ENCODE measurements around the gene AMT.
A peak's percentile ranks its signal among the peaks of the same experiment; 100 is the strongest.

AMT gene

GRCh38 chr3:49411535-49411967, 10.7 kb downstream of the AMT start:
- H2AK5ac ChIP-seq (ENCODE audit: low read depth, low read length) = peak overlapping the region; percentile 90

DNA sequence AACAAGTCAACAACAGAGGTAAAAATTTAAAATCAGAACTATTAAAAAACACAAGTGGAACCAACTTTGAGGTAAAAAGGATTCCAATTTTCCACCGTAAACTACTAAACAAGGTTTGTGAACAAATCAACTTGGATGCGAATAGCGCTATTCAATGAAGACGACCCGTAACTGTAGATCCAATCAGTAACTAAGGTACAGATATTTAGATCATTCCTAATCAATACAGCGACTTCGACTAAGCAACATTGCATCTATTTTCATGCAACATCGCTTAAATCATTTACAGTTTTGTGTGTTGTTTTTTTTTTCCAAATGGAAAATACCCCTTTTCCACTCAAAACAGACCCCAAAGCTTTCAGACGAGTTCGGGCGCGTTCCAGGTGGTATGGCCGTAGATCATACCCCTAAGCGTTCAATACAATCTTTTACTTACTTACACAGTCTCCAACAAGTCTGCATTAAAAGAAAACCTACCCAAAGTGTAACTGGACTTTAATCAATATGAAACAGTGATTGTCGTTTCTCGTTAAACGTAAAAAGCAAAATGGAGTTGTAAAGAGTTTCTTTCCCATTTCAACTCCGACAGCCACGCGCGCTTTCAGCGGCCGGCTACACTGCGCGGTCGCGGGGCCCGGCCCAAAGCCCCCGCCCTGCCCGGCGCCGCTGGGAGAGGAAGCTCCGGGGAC, 11.3 kb downstream of the AMT start:
- Histone ChIP-seq H3K36me3 (replicated peaks in 1 of 2; ENCODE audit: control insufficient read depth in 2 of 2, insufficient read depth in 2 of 2, low read length in 2 of 2) (peaks cover 0 to 17% of the 10 kb centered on the region in 2 donors), H2AFZ (ENCODE audit: low read length) (peak overlapping the region; percentile 88), H2BK12ac (ENCODE audit: low read length) (no peak overlapping the region), H3K9me3 (replicated peaks in 1 of 2; ENCODE audit: control insufficient read depth in 2 of 2, insufficient read depth in 1 of 2, low read depth in 1 of 2, low read length in 2 of 2) (no peaks in the 10 kb centered on the region), H3K23ac (ENCODE audit: low read depth, low read length, poor library complexity) (peak overlapping the region; percentile 97), H3K9ac (ENCODE audit: low read depth, low read length, poor library complexity) (peak overlapping the region; percentile 97), H3K4me2 (ENCODE audit: insufficient read depth, low read length, poor library complexity, severe bottlenecking) (peak overlapping the region; percentile 42), H2BK120ac (ENCODE audit: low read depth, low read length) (no peak overlapping the region), H3K18ac (ENCODE audit: low read length) (peak overlapping the region; percentile 99), H3K4me3 (ENCODE audit: low read length in 2 of 2) (peak overlapping the region; percentile 58 to 88), H3K14ac (ENCODE audit: low read length) (no peak overlapping the region), H2BK5ac (ENCODE audit: low read length) (peak overlapping the region; percentile 92), H3K4me1 (ENCODE audit: control insufficient read depth in 2 of 2, insufficient read depth in 1 of 2, low read depth in 1 of 2, low read length in 2 of 2) (peaks cover 10 to 11% of the 10 kb centered on the region in 2 donors), H4K8ac (ENCODE audit: low read depth, low read length) (no peak overlapping the region), H3K4ac (ENCODE audit: low read length) (no peak overlapping the region), H3K27me3 (ENCODE audit: control insufficient read depth in 3 of 3, insufficient read depth in 3 of 3, low read depth in 1 of 3, low read length in 3 of 3) (no peaks in the 10 kb centered on the region), H4K91ac (ENCODE audit: low read depth, low read length, poor library complexity) (no peak overlapping the region), H3K79me1 (ENCODE audit: low read depth, low read length) (peaks cover 5% of the 10 kb centered on the region), H2AK5ac (ENCODE audit: low read depth, low read length) (peak overlapping the region; percentile 90), H2BK15ac (ENCODE audit: low read length) (no peak overlapping the region), H3K27ac (replicated peaks; ENCODE audit: low read length) (peak overlapping the region; percentile 98)
- DNase-seq (ENCODE audit: low spot score) = no peak
- WGBS, 2 donors (ENCODE audit: extremely low coverage in 2 of 2, insufficient read length in 2 of 2, insufficient replicate concordance in 1 of 2) = no CpG with 5 or more reads among the region's 33 CpGs

More at GRCh38 chr3:49411535-49411967, 10.7 kb downstream of the AMT start:
- Histone ChIP-seq H2BK120ac (ENCODE audit: low read depth, low read length) (no peak overlapping the region), H2BK15ac (ENCODE audit: low read length) (no peak overlapping the region), H3K23ac (ENCODE audit: low read depth, low read length, poor library complexity) (peak overlapping the region; percentile 97), H3K27ac (replicated peaks; ENCODE audit: low read length) (peak overlapping the region; percentile 98), H3K18ac (ENCODE audit: low read length) (peak overlapping the region; percentile 99), H2AFZ (ENCODE audit: low read length) (peak overlapping the region; percentile 88), H3K14ac (ENCODE audit: low read length) (no peak overlapping the region), H4K91ac (ENCODE audit: low read depth, low read length, poor library complexity) (no peak overlapping the region), H3K36me3 (replicated peaks in 1 of 2; ENCODE audit: control insufficient read depth in 2 of 2, insufficient read depth in 2 of 2, low read length in 2 of 2) (peaks cover 0 to 21% of the 10 kb centered on the region in 2 donors), H3K4ac (ENCODE audit: low read length) (no peak overlapping the region), H2BK12ac (ENCODE audit: low read length) (no peak overlapping the region), H3K4me3 (ENCODE audit: low read length in 2 of 2) (peak overlapping the region; percentile 58 to 88), H3K4me1 (ENCODE audit: control insufficient read depth in 2 of 2, insufficient read depth in 1 of 2, low read depth in 1 of 2, low read length in 2 of 2) (peaks cover 10 to 11% of the 10 kb centered on the region in 2 donors), H3K9ac (ENCODE audit: low read depth, low read length, poor library complexity) (peak overlapping the region; percentile 97), H3K79me1 (ENCODE audit: low read depth, low read length) (peaks cover 5% of the 10 kb centered on the region), H3K27me3 (ENCODE audit: control insufficient read depth in 3 of 3, insufficient read depth in 3 of 3, low read depth in 1 of 3, low read length in 3 of 3) (no peaks in the 10 kb centered on the region), H4K8ac (ENCODE audit: low read depth, low read length) (no peak overlapping the region), H2BK5ac (ENCODE audit: low read length) (peak overlapping the region; percentile 92), H3K4me2 (ENCODE audit: insufficient read depth, low read length, poor library complexity, severe bottlenecking) (peak overlapping the region; percentile 42), H3K9me3 (replicated peaks in 1 of 2; ENCODE audit: control insufficient read depth in 2 of 2, insufficient read depth in 1 of 2, low read depth in 1 of 2, low read length in 2 of 2) (no peaks in the 10 kb centered on the region)
- no peak for DNase-seq (ENCODE audit: low spot score)
- no CpG with 5 or more reads among the region's 59 CpGs for WGBS, 2 donors (ENCODE audit: extremely low coverage in 2 of 2, insufficient read length in 2 of 2, insufficient replicate concordance in 1 of 2)

- WGBS, 2 donors (ENCODE audit: extremely low coverage in 2 of 2, insufficient read length in 2 of 2, insufficient replicate concordance in 1 of 2) = no CpG with 5 or more reads among the region's 4 CpGs
These were observed 12.0 kb downstream of the AMT start for GRCh38 chr3:49410066-49410845.

More at GRCh38 chr3:49410066-49410845, 12.0 kb downstream of the AMT start:
- Histone ChIP-seq H3K4ac (ENCODE audit: low read length) (no peak overlapping the region), H2BK5ac (ENCODE audit: low read length) (no peak overlapping the region), H4K91ac (ENCODE audit: low read depth, low read length, poor library complexity) (no peak overlapping the region), H3K4me2 (ENCODE audit: insufficient read depth, low read length, poor library complexity, severe bottlenecking) (peak overlapping the region; percentile 28), H2BK15ac (ENCODE audit: low read length) (no peak overlapping the region), H2AK5ac (ENCODE audit: low read depth, low read length) (no peak overlapping the region), H3K23ac (ENCODE audit: low read depth, low read length, poor library complexity) (no peak overlapping the region), H4K8ac (ENCODE audit: low read depth, low read length) (no peak overlapping the region), H3K14ac (ENCODE audit: low read length) (no peak overlapping the region), H3K9ac (ENCODE audit: low read depth, low read length, poor library complexity) (no peak overlapping the region), H3K79me1 (ENCODE audit: low read depth, low read length) (peaks cover 5% of the 10 kb centered on the region), H3K9me3 (replicated peaks in 1 of 2; ENCODE audit: control insufficient read depth in 2 of 2, insufficient read depth in 1 of 2, low read depth in 1 of 2, low read length in 2 of 2) (no peaks in the 10 kb centered on the region), H2BK12ac (ENCODE audit: low read length) (no peak overlapping the region), H3K36me3 (replicated peaks in 1 of 2; ENCODE audit: control insufficient read depth in 2 of 2, insufficient read depth in 2 of 2, low read length in 2 of 2) (peaks cover 0 to 13% of the 10 kb centered on the region in 2 donors), H3K27ac (replicated peaks; ENCODE audit: low read length) (no peak overlapping the region), H3K18ac (ENCODE audit: low read length) (no peak overlapping the region), H2AFZ (ENCODE audit: low read length) (no peak overlapping the region), H3K27me3 (ENCODE audit: control insufficient read depth in 3 of 3, insufficient read depth in 3 of 3, low read depth in 1 of 3, low read length in 3 of 3) (no peaks in the 10 kb centered on the region), H2BK120ac (ENCODE audit: low read depth, low read length) (no peak overlapping the region), H3K4me3 (ENCODE audit: low read length in 2 of 2) (peak overlapping the region in 1 of 2 donors; percentile 58), H3K4me1 (ENCODE audit: control insufficient read depth in 2 of 2, insufficient read depth in 1 of 2, low read depth in 1 of 2, low read length in 2 of 2) (peaks cover 10 to 11% of the 10 kb centered on the region in 2 donors)
- DNase-seq (ENCODE audit: low spot score) = no peak

Measured in neuronal stem cell (in vitro differentiated cells).